Right renal cortex interstitium (tissue), 3 donors: ENCODE results near the gene MED29. TPM values are rescaled to one million over a fixed set of nuclear protein-coding genes. Genes with fewer than 3 reads are reported as not detected.

Source experiments
- DNase-seq, 3 donors: peaks; one replicate each; pipeline ENCODE4 v3.0.0-alpha.2; 2013; ENCODE audit warnings: low read depth in 3 of 3, low spot score in 2 of 3
- polyA plus RNA-seq, 3 donors: library from polyadenylated mRNA; unstranded; fragments of 120-200 nt; gene quantifications; one replicate each; pipeline ENCODE4 v1.2.1, GENCODE V29; 2013; ENCODE audit not compliant: insufficient read length in 3 of 3

Gene MED29, protein sequence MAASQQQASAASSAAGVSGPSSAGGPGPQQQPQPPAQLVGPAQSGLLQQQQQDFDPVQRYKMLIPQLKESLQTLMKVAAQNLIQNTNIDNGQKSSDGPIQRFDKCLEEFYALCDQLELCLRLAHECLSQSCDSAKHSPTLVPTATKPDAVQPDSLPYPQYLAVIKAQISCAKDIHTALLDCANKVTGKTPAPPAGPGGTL
- polyA plus RNA-seq: 10 to 100 TPM; 38.8 to 41.8 (median 39.4) TPM

DNA sequence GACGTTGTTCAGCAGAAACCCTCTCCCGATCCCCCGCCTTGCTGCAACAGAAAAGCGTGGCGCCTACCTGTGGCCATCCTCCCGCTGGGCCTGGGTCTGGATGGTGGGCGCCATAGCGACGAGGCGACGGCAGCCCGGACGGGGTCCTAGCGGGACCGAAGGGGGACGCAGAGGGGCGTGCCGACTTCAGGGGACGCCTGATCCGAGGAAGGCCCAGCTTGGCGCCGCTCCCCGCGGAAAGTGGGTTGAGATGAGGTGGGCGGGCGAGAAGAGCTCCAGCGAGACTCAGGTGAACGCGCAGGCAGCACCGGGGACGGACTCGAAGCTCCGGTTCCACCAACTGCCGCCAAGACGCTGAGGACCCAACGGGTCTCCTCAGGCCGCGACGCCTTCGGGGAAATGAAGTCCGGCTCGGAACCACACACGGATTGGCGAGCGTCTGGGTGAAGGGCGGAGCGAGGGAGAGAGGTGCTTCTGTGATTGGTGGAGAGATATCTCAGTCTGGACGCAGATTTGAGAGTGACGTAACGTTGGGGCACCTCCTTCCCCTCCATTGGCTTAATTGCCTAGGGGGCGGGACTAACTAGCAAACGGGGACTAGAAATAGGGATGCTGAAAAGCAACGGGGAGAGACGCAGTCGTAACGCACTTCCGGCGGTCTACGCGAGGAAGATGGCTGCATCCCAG is at the start of gene MED29, which contains the start of gene PAF1:
MED29 (plus strand) TSS at position 628 of the 687 bp plus-strand sequence; CDS start at position 673, 45 bp downstream.
PAF1 (minus strand) TSS at position 356 of the 687 bp plus-strand sequence; CDS start at position 114, 242 bp downstream.
- peak; percentile 99 to 100 (median 99) for DNase-seq

DNA sequence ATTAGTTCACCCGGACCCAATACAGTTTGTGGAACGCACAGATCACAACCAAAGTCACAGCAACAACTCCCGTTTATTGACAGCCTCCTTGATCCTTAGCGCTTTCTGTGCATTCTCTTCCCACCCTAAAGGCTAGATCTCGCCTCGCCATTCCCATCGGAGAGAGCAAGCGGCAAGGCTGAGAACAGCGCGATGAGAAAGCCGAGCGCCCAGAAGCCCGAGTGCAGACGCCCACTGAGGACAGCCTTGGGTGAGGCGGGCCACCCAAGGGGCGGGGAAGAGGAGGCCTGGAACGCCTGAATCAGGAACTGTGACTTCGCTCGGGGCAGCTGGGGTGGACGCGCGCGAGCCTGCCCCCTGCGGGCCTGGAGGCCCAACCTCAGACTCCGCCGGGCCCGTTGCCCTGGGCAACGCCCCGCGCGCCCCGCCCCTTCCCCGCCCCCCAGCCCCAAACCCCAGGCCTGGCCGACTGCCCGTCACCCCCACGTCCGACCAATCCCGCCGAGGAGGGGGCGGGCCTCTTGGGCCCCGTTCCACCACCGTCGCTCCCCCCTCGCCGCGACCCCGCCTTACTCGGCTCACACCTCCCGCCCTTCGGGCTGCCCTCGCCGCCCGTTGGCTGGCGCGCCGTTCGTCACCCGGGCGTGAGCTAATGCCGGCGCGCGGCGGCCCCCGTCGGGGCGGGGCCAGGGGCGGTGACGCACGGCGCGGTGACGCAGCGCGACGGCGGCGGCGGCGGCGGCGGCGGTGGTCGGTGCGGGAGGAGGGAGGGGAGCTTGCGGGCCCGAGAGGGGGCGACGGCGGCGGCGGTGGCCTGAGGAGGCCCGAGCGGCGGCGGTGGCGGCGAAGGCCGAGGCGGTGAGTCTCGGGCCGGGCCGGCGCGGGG is 49.2 kb upstream of the MED29 start, which contains the start of gene SAMD4B:
SAMD4B (plus strand) TSS at position 703 of the 886 bp plus-strand sequence. CDS start 14,473 bp downstream, outside the sequence.
- peak; percentile 85 to 94 (median 92) for DNase-seq

DNA sequence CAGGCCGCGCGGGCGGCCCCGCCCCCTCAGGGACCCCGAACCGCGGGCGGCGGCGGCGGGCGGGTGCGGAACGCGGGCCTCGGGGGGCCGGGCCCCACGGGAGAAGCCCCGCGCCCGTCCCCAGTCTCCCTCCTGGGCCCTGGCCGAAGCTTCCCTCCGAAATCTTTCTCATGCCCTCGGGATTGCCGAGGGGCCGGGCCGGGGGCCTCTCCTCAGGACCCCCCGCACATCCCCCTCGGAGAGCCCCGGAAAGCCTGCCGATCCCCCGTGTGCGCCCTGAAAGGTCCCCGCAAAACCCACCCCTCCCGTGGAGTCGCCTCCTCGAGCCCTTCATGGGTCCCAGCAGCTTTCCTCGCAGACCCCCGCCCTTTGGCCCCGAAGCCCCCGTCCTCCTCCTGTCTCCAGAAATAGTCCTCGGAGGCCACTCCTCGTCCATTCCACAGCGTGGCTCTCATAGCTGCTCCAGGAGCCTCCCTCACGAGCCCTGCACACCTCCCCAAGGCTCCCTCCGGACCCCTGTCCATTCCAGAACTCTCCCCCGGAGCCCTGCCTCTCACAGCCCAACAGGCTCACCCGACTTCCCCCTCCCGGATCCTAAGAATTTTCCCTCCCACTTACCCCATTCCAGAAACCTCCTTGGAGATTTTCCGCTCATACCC is 48.4 kb upstream of the MED29 start:
- no peak for DNase-seq

DNA sequence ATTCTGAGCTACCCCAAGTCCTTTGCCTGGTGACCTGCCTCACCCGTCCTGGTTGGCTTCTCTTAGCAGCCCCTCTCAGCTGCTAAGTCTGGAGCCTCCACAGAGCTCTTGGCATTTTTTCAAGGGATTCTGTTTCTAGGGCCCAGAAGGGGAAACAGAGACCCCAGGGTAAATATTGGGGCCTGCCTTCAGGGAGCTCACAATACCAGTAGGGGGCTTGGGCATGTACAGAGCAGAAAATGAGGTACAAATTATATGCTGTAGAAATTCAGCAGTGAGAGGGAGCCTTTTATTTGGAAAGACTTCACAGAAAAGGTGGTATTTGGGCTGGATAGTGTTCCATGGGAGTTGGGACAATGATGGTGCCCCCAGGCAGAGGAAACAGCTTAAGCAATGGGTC is 45.2 kb upstream of the MED29 start:
- no peak for DNase-seq

DNA sequence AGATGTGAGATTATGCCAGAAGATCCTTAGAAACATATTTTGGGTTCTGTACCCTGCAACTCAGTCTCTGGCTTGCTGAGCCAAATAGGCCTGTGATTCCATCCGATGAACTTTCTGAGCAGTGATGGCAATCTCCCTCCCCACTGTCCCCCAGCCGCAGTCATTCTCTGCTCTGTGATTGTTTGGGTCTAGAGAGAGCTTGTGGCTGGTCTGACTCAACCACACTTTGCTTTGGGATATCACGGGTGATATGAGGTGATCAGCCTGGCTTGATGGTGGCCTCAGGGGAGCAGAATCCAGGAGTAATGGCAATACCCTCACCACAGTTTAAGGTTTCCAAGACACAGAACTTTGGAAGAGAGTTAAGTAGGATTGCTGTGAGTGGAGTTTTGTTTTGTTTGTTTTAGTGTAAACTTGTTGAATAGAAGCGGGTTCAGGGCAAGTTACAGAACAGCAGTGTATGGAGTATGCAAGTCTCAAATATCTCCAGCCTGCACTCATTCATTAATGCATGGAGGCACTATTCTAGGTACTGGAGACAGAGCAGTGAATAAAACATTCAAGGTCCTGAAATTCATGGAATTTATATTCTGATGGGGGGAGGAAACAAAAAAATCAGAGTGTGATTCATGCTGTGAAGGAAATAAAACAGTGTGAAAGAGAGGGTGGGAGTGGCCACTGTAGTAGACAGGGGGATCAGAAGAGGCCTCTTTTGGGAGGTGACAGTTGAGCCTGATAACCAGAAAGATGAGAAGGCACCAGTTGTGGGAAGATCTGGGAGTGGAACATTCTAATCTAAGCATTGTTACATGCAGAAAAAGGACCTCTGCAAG is 43.6 kb upstream of the MED29 start:
- no peak for DNase-seq

DNA sequence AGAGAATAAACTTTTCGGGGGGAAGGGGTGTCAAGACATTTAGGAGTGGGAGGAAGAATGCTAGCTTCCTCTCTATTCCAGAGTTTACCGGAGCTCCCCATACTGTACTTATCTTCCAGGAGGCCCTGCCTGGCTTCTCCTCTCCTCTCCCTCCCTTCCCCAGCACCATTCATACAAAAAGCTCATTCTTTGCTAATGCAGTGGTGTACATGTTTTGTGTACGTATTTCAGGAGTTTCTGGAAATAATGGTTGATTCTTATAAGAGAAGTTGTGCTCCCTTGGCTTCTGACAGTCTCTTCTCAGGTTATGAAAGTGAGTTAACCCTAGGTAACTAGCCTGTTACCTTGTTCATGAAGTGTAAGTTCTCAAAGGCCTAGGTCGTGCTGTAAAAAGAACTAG is 41.9 kb upstream of the MED29 start:
- no peak for DNase-seq

DNA sequence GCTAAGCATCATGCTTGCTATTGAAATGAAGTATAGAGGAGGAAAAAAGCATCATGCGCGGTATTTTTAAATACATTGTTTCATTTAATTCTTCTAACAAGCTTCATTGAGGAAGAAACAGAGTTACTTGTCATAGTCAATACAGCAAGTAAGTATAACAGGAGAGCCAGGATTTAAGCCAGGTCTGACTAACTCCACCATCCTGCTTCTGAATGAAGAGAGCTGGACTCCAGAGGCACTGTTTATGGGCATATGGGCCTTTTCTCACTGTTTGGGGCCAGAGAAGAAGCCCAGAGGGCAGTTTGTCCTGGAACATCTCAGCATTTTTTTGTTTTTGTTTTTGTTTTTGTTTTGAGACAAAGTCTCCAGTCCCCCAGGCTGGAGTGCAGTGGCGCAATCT is 41.0 kb upstream of the MED29 start:
- DNase-seq: no peak

DNA sequence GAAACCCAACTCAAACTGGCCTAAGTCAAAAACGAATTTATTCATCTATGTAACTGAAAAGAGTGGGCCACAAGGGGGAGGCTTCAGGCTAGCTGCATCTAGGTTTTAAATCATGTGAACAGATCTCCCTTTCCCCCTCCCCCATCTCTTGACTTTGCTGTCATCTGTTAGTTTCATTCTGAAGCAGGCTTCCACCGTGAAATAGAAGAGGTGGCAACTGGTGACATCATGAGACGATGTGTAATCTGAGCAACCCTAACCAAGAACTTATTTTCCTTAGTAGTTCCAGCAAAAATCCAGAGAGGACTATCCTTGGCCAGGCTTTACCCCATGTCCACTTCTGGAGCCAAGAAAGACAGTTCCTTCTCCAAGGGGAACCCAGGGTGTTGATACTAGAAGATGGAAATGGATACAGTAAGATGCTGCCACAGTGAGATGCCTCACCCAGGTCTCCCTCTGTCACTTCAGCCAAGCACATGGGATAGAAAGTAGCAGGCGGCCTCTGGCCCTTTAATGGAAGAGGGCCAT is 39.6 kb upstream of the MED29 start:
- DNase-seq: no peak

DNA sequence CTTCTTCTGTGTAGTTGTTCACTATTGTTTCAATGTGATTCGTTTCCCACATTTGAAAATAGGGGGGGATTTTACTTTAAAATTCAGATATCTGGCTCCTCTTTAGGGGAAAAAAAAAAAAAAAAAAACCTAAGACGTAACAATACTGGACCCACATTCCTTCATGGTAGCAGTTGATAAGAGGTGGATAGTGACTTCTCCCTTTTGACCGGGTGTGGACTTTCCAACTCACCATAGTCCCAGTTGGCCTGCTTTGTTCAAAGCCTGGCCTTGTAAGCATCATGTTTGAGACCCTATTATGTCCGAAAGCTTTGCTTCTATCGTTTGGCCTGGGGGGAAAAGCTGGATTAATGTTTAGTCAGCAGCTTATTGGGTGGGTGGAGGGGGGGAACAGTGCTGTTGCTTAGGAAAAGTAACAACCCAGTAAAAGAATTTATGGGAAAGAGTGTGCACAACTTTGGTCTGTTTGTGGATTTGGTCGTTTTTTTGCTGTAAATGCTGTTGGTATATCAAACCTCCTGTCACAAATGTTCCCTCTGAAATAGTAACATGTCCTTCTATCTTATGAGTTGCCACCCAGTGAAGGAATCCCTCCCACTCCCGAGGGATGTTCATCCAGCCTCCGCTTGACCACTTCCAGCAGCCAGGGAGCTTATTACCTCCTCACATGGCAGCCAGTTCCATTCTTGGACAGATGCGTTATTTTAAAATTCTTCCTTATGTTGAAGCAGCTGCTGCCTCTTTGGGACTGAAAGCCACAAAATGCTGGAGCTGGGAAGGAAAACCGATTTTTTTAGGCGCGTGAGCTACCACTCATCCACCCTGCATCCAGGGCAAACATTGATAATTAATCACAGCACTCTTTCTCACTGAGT is 38.6 kb upstream of the MED29 start:
- DNase-seq: no peak

DNA sequence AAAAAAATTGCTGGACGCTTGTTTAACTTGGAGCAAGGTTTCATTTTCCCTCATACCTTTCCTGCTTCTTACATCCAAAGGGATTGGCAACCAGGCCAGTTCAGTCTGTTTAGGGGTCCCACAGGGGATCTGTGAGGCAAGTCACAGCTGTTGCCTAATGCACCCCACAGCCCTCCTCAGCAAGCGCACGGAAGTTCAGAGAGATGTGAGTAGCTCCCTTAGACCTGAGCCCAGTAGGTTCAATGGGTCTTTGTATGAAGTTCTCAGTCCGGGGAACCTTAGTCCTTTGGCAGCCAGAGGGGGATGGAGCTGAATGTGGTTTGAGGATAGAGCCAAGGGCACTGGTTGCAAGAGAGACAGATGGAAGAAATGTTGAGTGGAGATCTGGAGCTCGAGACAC is 35.9 kb upstream of the MED29 start:
- no peak for DNase-seq

DNA sequence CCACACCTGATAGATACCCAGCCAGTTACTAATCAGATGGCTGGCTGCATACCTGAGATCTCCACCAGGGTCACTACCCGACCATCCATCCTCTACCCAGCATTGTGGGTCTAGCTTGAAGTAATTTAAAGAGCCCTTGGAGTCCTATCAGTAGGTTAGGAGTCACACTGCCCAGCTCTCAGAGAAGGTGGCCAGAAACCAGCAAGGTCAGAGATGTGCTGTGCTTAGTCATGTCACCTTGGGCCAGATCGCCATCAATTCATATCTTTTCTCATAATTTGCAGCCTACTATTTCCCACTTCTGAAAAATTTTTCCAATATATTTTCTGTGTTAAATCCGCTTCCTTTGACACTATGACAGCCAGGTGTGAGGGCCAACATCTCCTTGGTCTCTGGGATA is 35.1 kb upstream of the MED29 start:
- no peak for DNase-seq

DNA sequence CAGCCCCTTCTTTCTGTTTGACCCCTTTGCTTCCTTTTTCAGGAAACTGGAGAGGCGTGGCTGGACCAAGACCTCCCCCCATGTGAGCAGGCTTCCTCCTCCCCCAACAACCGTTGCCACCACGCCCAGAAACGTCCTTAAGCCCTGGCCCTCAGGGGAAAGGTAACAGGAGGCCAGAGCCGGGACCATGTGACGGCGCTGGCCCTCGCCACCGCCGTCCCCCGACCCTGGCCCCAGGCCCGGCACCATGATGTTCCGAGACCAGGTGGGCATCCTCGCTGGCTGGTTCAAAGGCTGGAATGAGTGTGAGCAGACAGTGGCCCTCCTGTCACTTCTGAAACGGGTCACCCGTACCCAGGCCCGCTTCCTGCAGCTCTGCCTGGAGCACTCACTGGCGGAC is 34.5 kb upstream of the MED29 start:
- no peak for DNase-seq

DNA sequence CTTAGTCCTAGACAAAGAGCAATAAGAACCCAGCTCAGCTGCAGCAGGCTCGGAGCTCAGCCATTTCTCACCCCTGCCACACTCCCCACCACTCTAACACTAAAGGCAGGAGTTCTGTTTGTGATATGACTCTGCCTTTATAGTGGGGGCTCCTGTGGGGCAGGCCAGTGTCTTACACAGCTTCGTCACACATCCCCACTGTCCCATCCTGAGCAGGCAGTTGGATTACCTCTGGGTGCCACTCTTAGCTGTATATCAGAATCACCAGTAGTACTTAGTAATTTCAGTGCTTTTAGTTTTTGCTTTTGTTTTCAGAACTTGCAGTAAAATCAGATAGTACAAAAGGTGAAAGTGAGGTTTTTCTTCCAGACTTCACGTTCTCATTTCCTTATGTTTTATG is 32.2 kb upstream of the MED29 start:
- no peak for DNase-seq

DNA sequence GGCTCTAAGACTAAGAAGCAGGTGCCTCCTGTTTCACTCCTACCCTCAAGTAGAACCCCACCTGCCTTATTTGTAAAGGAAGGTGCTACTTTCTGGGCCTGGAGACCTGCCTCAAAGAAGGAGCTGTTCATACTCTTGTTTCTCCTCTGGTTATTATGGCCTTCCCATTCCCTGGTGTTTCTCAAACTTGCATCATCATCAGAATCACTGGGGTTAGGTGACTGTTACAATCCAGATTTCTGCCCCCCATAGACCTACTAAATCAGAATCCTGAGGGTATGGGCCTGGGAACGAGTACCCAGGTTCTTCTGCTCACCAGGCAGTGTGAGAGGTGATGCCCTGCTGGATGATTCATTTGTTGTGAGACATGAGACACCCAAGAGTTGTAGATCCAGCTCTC is 30.6 kb upstream of the MED29 start:
- DNase-seq: no peak

DNA sequence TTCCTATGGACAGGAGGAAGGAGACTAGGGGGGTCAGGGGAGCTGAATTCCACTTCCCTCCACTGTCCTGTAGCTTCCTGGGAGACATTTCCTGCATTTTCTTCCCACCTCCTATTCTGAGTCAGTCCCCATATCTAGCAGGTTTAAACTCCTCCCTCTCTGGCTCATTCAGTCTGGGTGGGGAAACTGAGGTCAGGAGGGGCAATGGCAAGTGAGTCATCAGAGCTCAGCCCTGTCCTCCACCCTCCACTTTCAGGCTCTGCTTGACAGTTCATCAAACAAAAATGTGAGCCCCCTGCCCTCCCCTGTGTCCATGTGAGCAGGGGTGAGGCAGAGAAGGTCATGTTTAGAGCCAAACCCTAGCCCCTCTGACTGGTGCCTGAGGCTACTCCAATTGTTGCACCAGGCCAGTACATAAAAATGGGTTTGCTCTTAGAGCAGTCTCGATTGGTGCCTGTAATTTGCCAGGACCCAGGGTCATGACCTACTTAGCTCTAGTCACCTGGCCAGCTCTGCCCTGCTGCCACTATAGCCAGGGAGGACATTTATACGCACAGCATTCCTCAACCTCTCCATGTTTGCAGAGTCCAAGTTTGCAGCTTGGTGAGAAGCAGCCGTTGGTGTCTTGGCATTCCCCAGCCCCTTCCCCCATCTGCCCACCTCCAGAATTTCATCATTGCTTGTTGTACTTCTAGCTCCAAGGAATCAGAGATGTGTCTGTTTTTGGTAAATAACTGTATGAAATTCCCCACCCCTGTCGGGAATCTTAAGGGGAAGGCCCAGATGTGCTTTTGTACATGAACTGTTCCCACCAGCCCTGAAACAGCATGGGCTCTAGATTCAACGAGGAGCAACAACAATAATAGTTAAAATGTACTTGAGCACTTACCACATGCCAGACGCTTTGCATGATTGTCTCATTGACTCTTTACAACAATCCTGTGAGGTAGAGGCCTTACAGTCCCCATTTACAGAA is 28.2 kb upstream of the MED29 start:
- DNase-seq: no peak

DNA sequence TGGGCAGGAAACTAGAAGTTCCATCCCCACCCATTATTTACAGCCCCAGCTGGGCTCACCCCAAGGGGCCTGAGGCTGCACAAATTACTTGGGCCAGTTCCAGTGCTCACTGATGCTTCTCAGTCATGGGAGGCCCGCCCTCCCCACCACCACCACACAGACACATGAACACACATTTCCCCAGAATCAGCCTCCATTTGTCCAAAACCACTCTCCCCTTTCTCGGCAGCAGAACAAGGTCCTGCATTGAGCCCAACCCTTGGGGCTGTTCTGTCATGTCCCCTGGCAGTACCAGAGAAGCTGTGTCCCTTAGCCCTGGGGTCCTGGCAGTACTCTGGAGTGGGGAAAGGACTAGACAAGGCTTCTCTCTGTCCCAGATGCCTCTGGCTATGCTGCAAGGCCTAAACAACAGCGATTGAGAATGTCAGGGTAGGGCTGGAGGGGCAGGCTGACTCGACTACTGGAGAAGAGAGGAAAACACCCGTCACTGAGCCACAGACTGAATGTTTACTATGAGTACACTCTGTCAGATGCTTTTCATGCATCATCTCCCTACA is 27.2 kb upstream of the MED29 start:
- DNase-seq: no peak

DNA sequence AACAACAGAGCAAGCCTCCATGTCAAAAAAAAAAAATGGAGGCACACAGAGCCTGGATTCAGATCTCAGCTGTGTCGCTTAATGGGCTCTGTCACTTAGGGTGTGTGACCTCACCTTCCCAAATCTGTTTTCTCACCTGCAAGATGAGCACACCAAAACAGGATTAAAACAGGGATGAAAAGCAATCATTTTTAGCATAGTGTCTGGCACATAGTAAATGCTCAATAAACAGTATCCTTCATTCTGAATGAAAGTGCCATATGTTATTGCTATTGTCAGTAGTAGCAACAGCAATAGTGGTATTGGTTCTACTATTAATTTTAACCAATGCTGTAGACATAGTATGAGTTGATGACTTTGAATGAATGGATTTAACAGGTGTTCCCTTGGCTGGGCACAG is 25.6 kb upstream of the MED29 start:
- no peak for DNase-seq
